Skeletal muscle tissue (tissue), 4 donors: ENCODE measurements around the gene NCAM1. TPM values are rescaled to one million over a fixed set of nuclear protein-coding genes. Genes with fewer than 3 reads are reported as not detected.

Experiments
- H3K27ac ChIP-seq: one replicate; pipeline ENCODE4 v1.7.0; 2013; ENCODE audit warnings: mild to moderate bottlenecking, low read depth, low read length, inconsistent platforms
- H3K27me3 ChIP-seq, 3 donors: one replicate each; pipeline ENCODE4 v1.7.0; 2013; ENCODE audit warnings: low read length in 3 of 3; ENCODE audit not compliant: control insufficient read depth in 3 of 3, insufficient read depth in 3 of 3
- H3K36me3 ChIP-seq, 3 donors: one replicate each; pipeline ENCODE4 v1.7.0; 2013; ENCODE audit warnings: low read length in 3 of 3; ENCODE audit not compliant: control insufficient read depth in 3 of 3, insufficient read depth in 3 of 3
- H3K4me1 ChIP-seq, 3 donors: one replicate each; pipeline ENCODE4 v1.7.0; 2013; ENCODE audit warnings: low read length in 3 of 3, mild to moderate bottlenecking in 3 of 3; ENCODE audit not compliant: control insufficient read depth in 3 of 3, insufficient read depth in 3 of 3
- H3K4me3 ChIP-seq, 3 donors: one replicate each; pipeline ENCODE4 v1.7.0; 2013; ENCODE audit warnings: low read length in 3 of 3
- H3K9ac ChIP-seq, 3 donors: one replicate each; pipeline ENCODE4 v1.7.0; 2013; ENCODE audit warnings: low read length in 3 of 3, mild to moderate bottlenecking in 3 of 3, moderate library complexity in 2 of 3, low read depth in 1 of 3
- H3K9me3 ChIP-seq, 3 donors: one replicate each; pipeline ENCODE4 v1.7.0; 2013; ENCODE audit warnings: low read length in 3 of 3; ENCODE audit not compliant: control insufficient read depth in 3 of 3
- total RNA-seq: library from RNA; depleted of rRNA; stranded (reverse); fragments of >200 nt; gene quantifications from one replicate; pipeline ENCODE4 v1.2.3, GENCODE V29; 2014
- donor health status: Osteomylitis.

NCAM1 gene
- total RNA-seq, 1 donor from 2014 or later = 63.7 TPM

DNA sequence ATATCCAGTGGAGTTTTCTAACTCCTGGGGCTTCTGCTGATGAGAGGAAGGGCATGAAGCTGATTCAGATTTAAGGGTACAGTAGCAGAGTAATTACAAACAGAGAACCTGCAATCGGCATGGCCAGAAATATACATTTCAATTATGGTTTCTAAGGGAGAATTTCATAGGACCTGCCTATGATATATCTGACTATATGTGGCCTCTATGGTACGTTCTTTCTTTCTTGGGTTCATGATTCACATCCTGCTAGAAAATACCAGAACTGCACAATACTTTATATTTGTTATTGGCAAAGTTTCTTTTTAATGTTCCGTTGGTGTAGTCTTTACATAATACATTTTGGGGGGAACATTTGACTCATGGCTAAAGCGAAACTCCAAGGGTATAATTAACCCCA, 290.1 kb downstream of the NCAM1 start:
- no peaks in the 10 kb centered on the region for H3K27me3 ChIP-seq
- H3K27ac ChIP-seq = no peak overlapping the region
- peaks cover 0 to 4% (median 0%) of the 10 kb centered on the region in 3 donors for H3K4me1 ChIP-seq
- H3K36me3 ChIP-seq = no peaks in the 10 kb centered on the region
- no peak overlapping the region for H3K4me3 ChIP-seq
- no peaks in the 10 kb centered on the region for H3K9me3 ChIP-seq
- no peak overlapping the region for H3K9ac ChIP-seq

DNA sequence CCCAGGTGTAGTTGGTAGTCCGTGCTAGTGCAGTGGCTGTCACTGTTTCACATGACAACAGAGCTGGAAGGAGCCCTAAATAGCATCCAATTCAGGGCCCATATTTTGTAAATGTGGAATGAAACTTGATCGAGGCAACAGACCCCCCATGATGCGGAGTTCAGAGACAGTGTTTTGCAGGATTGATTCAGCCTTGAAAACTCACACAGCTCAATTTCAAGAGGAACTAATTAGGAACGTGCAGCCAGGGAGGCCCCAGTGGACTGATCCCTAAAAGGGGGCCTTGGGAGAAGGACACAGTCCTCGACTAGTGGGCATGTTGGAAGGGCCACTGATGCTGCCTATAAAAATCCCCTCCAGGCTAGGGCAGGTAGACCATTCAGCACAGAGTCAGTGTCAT, 292.2 kb downstream of the NCAM1 start:
- no peaks in the 10 kb centered on the region for H3K27me3 ChIP-seq
- no peaks in the 10 kb centered on the region for H3K9me3 ChIP-seq
- H3K27ac ChIP-seq = no peak overlapping the region
- H3K4me1 ChIP-seq = peaks cover 0 to 4% (median 0%) of the 10 kb centered on the region in 3 donors
- no peak overlapping the region for H3K9ac ChIP-seq
- no peak overlapping the region for H3K4me3 ChIP-seq
- no peaks in the 10 kb centered on the region for H3K36me3 ChIP-seq

- no peaks in the 10 kb centered on the region for H3K27me3 ChIP-seq
- no peak overlapping the region for H3K27ac ChIP-seq
- H3K9me3 ChIP-seq = no peaks in the 10 kb centered on the region
- no peaks in the 10 kb centered on the region for H3K4me1 ChIP-seq
- peaks cover 0 to 2% (median 0%) of the 10 kb centered on the region in 3 donors for H3K36me3 ChIP-seq
- H3K9ac ChIP-seq = no peak overlapping the region
- no peak overlapping the region for H3K4me3 ChIP-seq
Observed at GRCh38 chr11:113255096-113255495, 293.9 kb downstream of the NCAM1 start.

DNA sequence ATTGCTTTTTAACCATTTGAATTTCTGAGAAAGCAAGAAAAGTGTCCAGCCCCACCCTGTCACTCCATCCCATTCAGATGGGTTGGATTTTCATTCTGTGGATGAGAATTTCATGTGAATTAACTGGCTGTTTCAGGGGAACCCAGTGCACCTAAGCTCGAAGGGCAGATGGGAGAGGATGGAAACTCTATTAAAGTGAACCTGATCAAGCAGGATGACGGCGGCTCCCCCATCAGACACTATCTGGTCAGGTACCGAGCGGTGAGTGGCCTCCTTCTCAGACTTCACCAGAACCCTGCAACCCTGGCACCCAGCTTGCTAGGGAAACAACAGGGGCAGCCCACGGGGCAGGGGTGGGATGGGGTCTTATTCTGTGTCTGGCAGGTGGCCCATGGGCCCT, 294.5 kb downstream of the NCAM1 start:
- Histone ChIP-seq H3K9ac (no peak overlapping the region), H3K4me1 (no peaks in the 10 kb centered on the region), H3K36me3 (peaks cover 0 to 4% (median 0%) of the 10 kb centered on the region in 3 donors), H3K9me3 (no peaks in the 10 kb centered on the region), H3K27ac (no peak overlapping the region), H3K27me3 (peaks cover 0 to under 1% (median 0%) of the 10 kb centered on the region in 3 donors), H3K4me3 (no peak overlapping the region)

GRCh38 chr11:113256431-113257202, 295.4 kb downstream of the NCAM1 start:
- H3K27me3 ChIP-seq = peaks cover 0 to 3% (median 0%) of the 10 kb centered on the region in 3 donors
- H3K27ac ChIP-seq = no peak overlapping the region
- H3K9ac ChIP-seq = no peak overlapping the region
- H3K4me3 ChIP-seq = no peak overlapping the region
- H3K9me3 ChIP-seq = no peaks in the 10 kb centered on the region
- H3K36me3 ChIP-seq = peaks cover 0 to 4% (median 0%) of the 10 kb centered on the region in 3 donors
- H3K4me1 ChIP-seq = no peaks in the 10 kb centered on the region

- H3K9me3 ChIP-seq = no peaks in the 10 kb centered on the region
- H3K27me3 ChIP-seq = peaks cover 0 to 3% (median 0%) of the 10 kb centered on the region in 3 donors
- no peak overlapping the region for H3K9ac ChIP-seq
- H3K27ac ChIP-seq = no peak overlapping the region
- peaks cover 0 to 4% (median 0%) of the 10 kb centered on the region in 3 donors for H3K36me3 ChIP-seq
- H3K4me3 ChIP-seq = no peak overlapping the region
- no peaks in the 10 kb centered on the region for H3K4me1 ChIP-seq
Observed at GRCh38 chr11:113260096-113260425, 298.8 kb downstream of the NCAM1 start.

- Histone ChIP-seq H3K36me3 (peaks cover 0 to 4% (median 0%) of the 10 kb centered on the region in 3 donors), H3K9me3 (no peaks in the 10 kb centered on the region), H3K4me3 (no peak overlapping the region), H3K27me3 (peaks cover 0 to 3% (median 0%) of the 10 kb centered on the region in 3 donors), H3K4me1 (no peaks in the 10 kb centered on the region), H3K27ac (no peak overlapping the region), H3K9ac (no peak overlapping the region)
Observed at GRCh38 chr11:113260541-113260940, 299.3 kb downstream of the NCAM1 start.

DNA sequence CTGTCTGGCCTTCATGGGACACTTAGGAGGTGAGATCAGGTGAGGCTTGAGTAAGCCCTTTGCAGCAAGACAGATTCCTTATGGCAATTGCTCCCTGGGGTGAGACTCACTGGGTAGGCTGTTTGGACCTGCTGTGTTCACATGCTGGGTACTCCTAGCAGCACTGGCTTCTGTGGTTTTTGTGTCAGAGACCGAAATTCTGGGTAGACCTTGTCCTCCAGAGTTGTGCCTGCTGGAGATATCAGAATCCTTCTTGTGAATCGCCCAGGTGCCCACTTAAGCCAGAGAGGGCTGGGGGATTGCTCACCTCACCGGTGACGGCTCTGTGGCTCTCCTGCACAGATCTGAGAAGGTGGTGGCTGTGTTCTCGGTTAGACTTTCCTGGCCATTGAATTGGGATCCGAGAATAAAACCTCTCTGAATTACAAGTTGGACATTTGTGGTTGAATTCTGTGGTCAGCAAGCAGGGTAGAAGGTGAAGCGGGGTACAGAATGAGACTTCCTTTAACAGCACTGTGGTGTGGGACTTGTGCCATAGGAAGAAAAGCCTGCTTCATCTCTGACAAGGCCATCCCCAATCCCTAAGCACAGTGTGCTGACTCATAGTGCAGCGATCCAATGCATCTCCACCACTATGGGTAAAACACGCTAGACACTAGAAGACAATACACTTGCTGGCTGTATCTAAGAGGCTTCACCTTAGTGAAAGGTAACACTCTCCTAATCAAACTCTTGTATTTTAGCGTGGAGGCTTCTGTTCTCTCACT, 300.7 kb downstream of the NCAM1 start:
- H3K4me3 ChIP-seq = no peak overlapping the region
- no peaks in the 10 kb centered on the region for H3K4me1 ChIP-seq
- no peak overlapping the region for H3K27ac ChIP-seq
- H3K9ac ChIP-seq = no peak overlapping the region
- peaks cover 0 to 3% (median 0%) of the 10 kb centered on the region in 3 donors for H3K27me3 ChIP-seq
- H3K36me3 ChIP-seq = peaks cover 0 to 4% (median 0%) of the 10 kb centered on the region in 3 donors
- no peaks in the 10 kb centered on the region for H3K9me3 ChIP-seq

DNA sequence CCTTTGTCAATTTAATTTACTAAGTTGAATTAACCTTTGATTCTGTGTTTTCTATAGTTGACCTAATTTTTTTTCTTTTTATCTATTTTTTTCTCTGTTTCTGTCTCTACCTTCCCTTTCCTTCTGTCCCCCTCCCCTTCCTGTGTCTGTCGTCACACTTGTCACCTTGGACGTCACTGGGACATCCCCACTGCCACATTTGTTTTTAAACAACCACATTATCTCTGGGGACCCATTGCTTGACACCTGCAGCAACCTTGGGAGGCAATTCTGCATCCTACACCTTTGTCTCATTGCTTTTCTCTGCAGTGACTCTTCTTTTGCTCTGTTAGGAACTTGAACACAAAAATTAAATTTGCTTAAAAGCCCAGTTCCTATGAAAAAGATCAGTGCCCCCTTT, 301.4 kb downstream of the NCAM1 start:
- H3K9ac ChIP-seq = no peak overlapping the region
- H3K27ac ChIP-seq = no peak overlapping the region
- H3K4me1 ChIP-seq = no peaks in the 10 kb centered on the region
- peaks cover 0 to 4% (median 0%) of the 10 kb centered on the region in 3 donors for H3K36me3 ChIP-seq
- H3K4me3 ChIP-seq = no peak overlapping the region
- peaks cover 0 to 3% (median 0%) of the 10 kb centered on the region in 3 donors for H3K27me3 ChIP-seq
- H3K9me3 ChIP-seq = no peaks in the 10 kb centered on the region
